Measurements from ENCODE around the gene SERPINA12. TPM values are rescaled to one million over a fixed set of nuclear protein-coding genes. Genes with fewer than 3 reads are reported as not detected.

SERPINA12 gene
- total RNA-seq, 1 donor: not detected

GRCh38 chr14:94473666-94474410 is 35.4 kb downstream of the SERPINA12 start:
- H3K4me1 ChIP-seq (ENCODE audit: insufficient read depth, low read length): peaks cover 19% of the 10 kb centered on the region
- H3K9me3 ChIP-seq (ENCODE audit: low read depth, low read length): peaks cover 2% of the 10 kb centered on the region
- no peak overlapping the region for H3K4me3 ChIP-seq (ENCODE audit: insufficient read depth, low read length)
- H4K20me1 ChIP-seq (ENCODE audit: insufficient read depth, low read length): no peaks in the 10 kb centered on the region
- no peak overlapping the region for H3K27ac ChIP-seq (ENCODE audit: low read depth, low read length)
- H3K4me2 ChIP-seq (ENCODE audit: insufficient read depth, low read length): no peak overlapping the region
- H3K79me2 ChIP-seq (ENCODE audit: insufficient read depth, low read length): no peaks in the 10 kb centered on the region
- no peaks in the 10 kb centered on the region for H3K27me3 ChIP-seq (ENCODE audit: insufficient read depth, low read length)
- H2AFZ ChIP-seq (ENCODE audit: low read length): no peak overlapping the region
- no peaks in the 10 kb centered on the region for H3K36me3 ChIP-seq (ENCODE audit: insufficient read depth, low read length)
- no peak for TF ChIP-seq CTCF (IDR thresholded peaks at IDR 0.05; ENCODE audit: extremely low read depth, low read depth, low read length)
- no peak for DNase-seq (ENCODE audit: insufficient read length, low spot score, missing footprints)

GRCh38 chr14:94472842-94473241 is 36.4 kb downstream of the SERPINA12 start:
- no peaks in the 10 kb centered on the region for H3K27me3 ChIP-seq (ENCODE audit: insufficient read depth, low read length)
- DNase-seq (ENCODE audit: insufficient read length, low spot score, missing footprints): no peak
- no peak overlapping the region for H2AFZ ChIP-seq (ENCODE audit: low read length)
- H4K20me1 ChIP-seq (ENCODE audit: insufficient read depth, low read length): no peaks in the 10 kb centered on the region
- no peak overlapping the region for H3K4me2 ChIP-seq (ENCODE audit: insufficient read depth, low read length)
- no peaks in the 10 kb centered on the region for H3K79me2 ChIP-seq (ENCODE audit: insufficient read depth, low read length)
- H3K27ac ChIP-seq (ENCODE audit: low read depth, low read length): no peak overlapping the region
- no peak for TF ChIP-seq CTCF (IDR thresholded peaks at IDR 0.05; ENCODE audit: extremely low read depth, low read depth, low read length)
- no peaks in the 10 kb centered on the region for H3K9me3 ChIP-seq (ENCODE audit: low read depth, low read length)
- H3K4me1 ChIP-seq (ENCODE audit: insufficient read depth, low read length): peaks cover 19% of the 10 kb centered on the region
- H3K36me3 ChIP-seq (ENCODE audit: insufficient read depth, low read length): no peaks in the 10 kb centered on the region
- H3K4me3 ChIP-seq (ENCODE audit: insufficient read depth, low read length): no peak overlapping the region

- no peak overlapping the region for H2AFZ ChIP-seq (ENCODE audit: low read length)
- no peaks in the 10 kb centered on the region for H3K27me3 ChIP-seq (ENCODE audit: insufficient read depth, low read length)
- TF ChIP-seq CTCF (IDR thresholded peaks at IDR 0.05; ENCODE audit: extremely low read depth, low read depth, low read length): no peak
Measured at GRCh38 chr14:94471045-94471444, 38.2 kb downstream of the SERPINA12 start.

GRCh38 chr14:94470311-94470710 is 39.0 kb downstream of the SERPINA12 start:
- H3K4me3 ChIP-seq (ENCODE audit: insufficient read depth, low read length): no peak overlapping the region
- H2AFZ ChIP-seq (ENCODE audit: low read length): no peak overlapping the region
- no peak overlapping the region for H3K4me2 ChIP-seq (ENCODE audit: insufficient read depth, low read length)
- no peak for DNase-seq (ENCODE audit: insufficient read length, low spot score, missing footprints)
- no peaks in the 10 kb centered on the region for H4K20me1 ChIP-seq (ENCODE audit: insufficient read depth, low read length)
- peaks cover 10% of the 10 kb centered on the region for H3K4me1 ChIP-seq (ENCODE audit: insufficient read depth, low read length)
- H3K79me2 ChIP-seq (ENCODE audit: insufficient read depth, low read length): no peaks in the 10 kb centered on the region
- H3K9me3 ChIP-seq (ENCODE audit: low read depth, low read length): no peaks in the 10 kb centered on the region
- TF ChIP-seq CTCF (IDR thresholded peaks at IDR 0.05; ENCODE audit: extremely low read depth, low read depth, low read length): no peak
- H3K36me3 ChIP-seq (ENCODE audit: insufficient read depth, low read length): no peaks in the 10 kb centered on the region
- H3K27ac ChIP-seq (ENCODE audit: low read depth, low read length): no peak overlapping the region
- no peaks in the 10 kb centered on the region for H3K27me3 ChIP-seq (ENCODE audit: insufficient read depth, low read length)

More at GRCh38 chr14:94471045-94471444, 38.2 kb downstream of the SERPINA12 start:
- Histone ChIP-seq H3K27ac (ENCODE audit: low read depth, low read length) (no peak overlapping the region), H3K4me2 (ENCODE audit: insufficient read depth, low read length) (no peak overlapping the region), H3K36me3 (ENCODE audit: insufficient read depth, low read length) (no peaks in the 10 kb centered on the region), H4K20me1 (ENCODE audit: insufficient read depth, low read length) (no peaks in the 10 kb centered on the region), H3K4me1 (ENCODE audit: insufficient read depth, low read length) (peaks cover 14% of the 10 kb centered on the region), H3K4me3 (ENCODE audit: insufficient read depth, low read length) (no peak overlapping the region), H3K79me2 (ENCODE audit: insufficient read depth, low read length) (no peaks in the 10 kb centered on the region), H3K9me3 (ENCODE audit: low read depth, low read length) (no peaks in the 10 kb centered on the region)
- DNase-seq (ENCODE audit: insufficient read length, low spot score, missing footprints): no peak
